SU-DHL-6 (cell line): Measurements from ENCODE around the gene WDR90.

Experiments used
- H2AFZ ChIP-seq: fragments of 200-600 bp; sonication (generic); 2 replicates; pipeline ENCODE4 v1.6.1; 2014; ENCODE audit warnings: low read depth, mild to moderate bottlenecking, moderate library complexity, mixed read lengths, antibody characterized with exemption, low read length; ENCODE audit not compliant: severe bottlenecking
- H3F3A ChIP-seq: fragments of 200-600 bp; shearing (Covaris generic); 2 replicates; pipeline ENCODE4 v1.6.0; 2016; ENCODE audit warnings: antibody characterized with exemption, mild to moderate bottlenecking; ENCODE audit not compliant: insufficient read depth
- H3K27ac ChIP-seq: fragments of 200-600 bp; sonication (generic); 2 replicates; pipeline ENCODE4 v1.5.1; 2016; ENCODE audit warnings: low read depth, mild to moderate bottlenecking, low read length, moderate library complexity, mixed read lengths
- H3K27me3 ChIP-seq: fragments of 200-600 bp; sonication (generic), shearing (Covaris generic); 2 replicates; pipeline ENCODE4 v1.6.0; 2014; ENCODE audit warnings: mild to moderate bottlenecking, low read length
- H3K36me3 ChIP-seq: fragments of 200-600 bp; sonication (generic); 2 replicates; pipeline ENCODE4 v1.6.1; 2014; ENCODE audit warnings: mild to moderate bottlenecking, low read length, mixed read lengths
- H3K4me2 ChIP-seq: fragments of 300-600, 200-600 bp; shearing (Covaris generic), sonication (generic); 2 replicates; pipeline ENCODE4 v1.6.0; 2014; ENCODE audit warnings: low read length, low read depth, mild to moderate bottlenecking; ENCODE audit not compliant: poor library complexity, severe bottlenecking
- H3K4me3 ChIP-seq: fragments of 200-600 bp; sonication (generic); 2 replicates; pipeline ENCODE4 v1.5.1; 2014; ENCODE audit warnings: antibody characterized with exemption, low read length, mild to moderate bottlenecking, mixed read lengths; ENCODE audit not compliant: insufficient read depth, poor library complexity, severe bottlenecking
- H3K79me2 ChIP-seq: fragments of 200-600 bp; sonication (generic); 2 replicates; pipeline ENCODE4 v1.6.1; 2014; ENCODE audit warnings: mild to moderate bottlenecking, low read length, moderate library complexity; ENCODE audit not compliant: insufficient read depth
- H3K9ac ChIP-seq: fragments of 200-600 bp; sonication (generic); 2 replicates; pipeline ENCODE4 v1.7.0; 2014; ENCODE audit warnings: mild to moderate bottlenecking, low read length
- H3K9me2 ChIP-seq: fragments of 200-600 bp; sonication (generic); replicated peaks from 2 replicates; pipeline ENCODE4 v1.6.1; 2014; ENCODE audit warnings: low read length; ENCODE audit not compliant: insufficient read depth
- H3K9me3 ChIP-seq: fragments of 200-600 bp; sonication (generic); 2 replicates; pipeline ENCODE4 v1.6.1; 2014; ENCODE audit warnings: low read length, mixed read lengths; ENCODE audit not compliant: insufficient read depth
- H4K20me1 ChIP-seq: fragments of 200-600 bp; sonication (generic); 2 replicates; pipeline ENCODE4 v1.6.1; 2014; ENCODE audit warnings: low read depth, mild to moderate bottlenecking, antibody characterized with exemption, low read length, moderate library complexity, mixed read lengths
- CTCF ChIP-seq: fragments of 200-600 bp; sonication (generic); IDR thresholded peaks from one replicate; pipeline ENCODE4 v1.5.1; 2017; ENCODE audit warnings: antibody characterized with exemption, mild to moderate bottlenecking, low read length, moderate library complexity; ENCODE audit not compliant: insufficient read depth, poor library complexity, severe bottlenecking
- EZH2phosphoT487 ChIP-seq: fragments of 200-600 bp; sonication (generic), shearing (Covaris generic); conservative IDR thresholded peaks from 2 replicates; pipeline ENCODE4 v1.6.1; 2018; ENCODE audit warnings: mild to moderate bottlenecking, antibody characterized with exemption, low read length, moderate library complexity, mixed read lengths

Gene WDR90

GRCh38 chr16:670485-671352, 21.6 kb downstream of the WDR90 start:
- no peak overlapping the region for H3K4me3 ChIP-seq
- H3K27ac ChIP-seq: no peak overlapping the region
- peaks cover 8% of the 10 kb centered on the region; the same call in 1 of the 2 replicates for H3K79me2 ChIP-seq
- H3K36me3 ChIP-seq: no peaks in the 10 kb centered on the region
- H3K9me3 ChIP-seq: no peaks in the 10 kb centered on the region
- no peaks in the 10 kb centered on the region for H3K27me3 ChIP-seq
- no peaks in the 10 kb centered on the region for H3K9me2 ChIP-seq
- TF ChIP-seq CTCF (no peak), EZH2phosphoT487 (no peak)
- no peak overlapping the region for H3K4me2 ChIP-seq
- no peaks in the 10 kb centered on the region for H3F3A ChIP-seq
- H4K20me1 ChIP-seq: no peaks in the 10 kb centered on the region
- H3K9ac ChIP-seq: no peak overlapping the region
- no peak overlapping the region for H2AFZ ChIP-seq

- H3K36me3 ChIP-seq: no peaks in the 10 kb centered on the region
- TF ChIP-seq EZH2phosphoT487 (no peak), CTCF (no peak)
- no peak overlapping the region for H3K27ac ChIP-seq
- no peak overlapping the region for H2AFZ ChIP-seq
- H3K9me3 ChIP-seq: no peaks in the 10 kb centered on the region
- H3K4me2 ChIP-seq: no peak overlapping the region
- no peaks in the 10 kb centered on the region for H3K9me2 ChIP-seq
- H3K9ac ChIP-seq: no peak overlapping the region
- H3K27me3 ChIP-seq: no peaks in the 10 kb centered on the region
- peaks cover 8% of the 10 kb centered on the region; the same call in 1 of the 2 replicates for H3K79me2 ChIP-seq
- H4K20me1 ChIP-seq: no peaks in the 10 kb centered on the region
- H3K4me3 ChIP-seq: no peak overlapping the region
- no peaks in the 10 kb centered on the region for H3F3A ChIP-seq
Observed at GRCh38 chr16:671353-672131, 22.4 kb downstream of the WDR90 start.

GRCh38 chr16:672371-672770, 23.2 kb downstream of the WDR90 start:
- no peak overlapping the region for H2AFZ ChIP-seq
- no peaks in the 10 kb centered on the region for H3K9me2 ChIP-seq
- H3K4me3 ChIP-seq: no peak overlapping the region
- no peak overlapping the region for H3K9ac ChIP-seq
- peaks cover 8% of the 10 kb centered on the region; the same call in 1 of the 2 replicates for H3K79me2 ChIP-seq
- H3F3A ChIP-seq: no peaks in the 10 kb centered on the region
- TF ChIP-seq CTCF (no peak), EZH2phosphoT487 (no peak)
- H3K27me3 ChIP-seq: no peaks in the 10 kb centered on the region
- no peak overlapping the region for H3K4me2 ChIP-seq
- H3K9me3 ChIP-seq: no peaks in the 10 kb centered on the region
- H3K27ac ChIP-seq: no peak overlapping the region
- H4K20me1 ChIP-seq: no peaks in the 10 kb centered on the region
- H3K36me3 ChIP-seq: no peaks in the 10 kb centered on the region
